HepG2 (cell line): ENCODE results near the gene ANKZF1. TPM values are rescaled to one million over a fixed set of nuclear protein-coding genes. Genes with fewer than 3 reads are reported as not detected.

ENCODE experiments used
- ATF1 ChIP-seq: IDR thresholded peaks from 2 replicates; pipeline ENCODE4 v1.6.1; 2016; ENCODE audit warnings: mild to moderate bottlenecking, control low read depth
- FOSL2 ChIP-seq: sonication (generic); formaldehyde crosslinking; IDR thresholded peaks from 2 replicates; pipeline ENCODE4 v1.4.0; 2020; ENCODE audit warnings: missing genetic modification reagents
- HNRNPK ChIP-seq: fragments of 200-400 bp; formaldehyde crosslinking; IDR thresholded peaks from 2 replicates; pipeline ENCODE4 v1.6.1; 2018; ENCODE audit warnings: low read length, low read depth, moderate library complexity, mild to moderate bottlenecking; ENCODE audit not compliant: poor library complexity, severe bottlenecking
- HNRNPL ChIP-seq: fragments of 200-400 bp; formaldehyde crosslinking; IDR thresholded peaks from 2 replicates; pipeline ENCODE4 v1.6.1; 2017; ENCODE audit warnings: mild to moderate bottlenecking, low read depth, low read length
- JUND ChIP-seq: sonication (generic); formaldehyde crosslinking; IDR thresholded peaks from 2 replicates; pipeline ENCODE4 v1.8.0; 2022; ENCODE audit warnings: mild to moderate bottlenecking, missing genetic modification reagents
- LRRFIP1 ChIP-seq: sonication (generic); formaldehyde crosslinking; conservative IDR thresholded peaks from 2 replicates; pipeline ENCODE4 v1.4.0; 2020; ENCODE audit warnings: missing genetic modification reagents
- MIER3 ChIP-seq: IDR thresholded peaks from 2 replicates; pipeline ENCODE4 v1.6.1; 2016; ENCODE audit warnings: missing compliant biosample characterization, borderline replicate concordance
- PHF21A ChIP-seq: sonication (generic); formaldehyde crosslinking; IDR thresholded peaks from 2 replicates; pipeline ENCODE4 v1.5.0; 2020; ENCODE audit warnings: mild to moderate bottlenecking, missing genetic modification reagents
- POLR2AphosphoS2 ChIP-seq: IDR thresholded peaks from 2 replicates; pipeline ENCODE4 v1.6.1; 2011; ENCODE audit warnings: low read depth, low read length, improper control_type of control experiment
- RARA ChIP-seq: IDR thresholded peaks from 2 replicates; pipeline ENCODE4 v1.6.1; 2016; ENCODE audit warnings: missing genetic modification reagents, missing compliant biosample characterization
- TFDP1 ChIP-seq: IDR thresholded peaks from 2 replicates; pipeline ENCODE4 v1.6.1; 2016; ENCODE audit warnings: missing compliant biosample characterization, missing genetic modification reagents, borderline replicate concordance
- TGIF2 ChIP-seq: IDR thresholded peaks from 2 replicates; pipeline ENCODE4 v1.6.1; 2016; ENCODE audit warnings: control low read depth, missing compliant biosample characterization
- TOPORS ChIP-seq: sonication (generic); formaldehyde crosslinking; IDR thresholded peaks from 2 replicates; pipeline ENCODE4 v1.8.0; 2023; ENCODE audit warnings: mild to moderate bottlenecking, missing genetic modification reagents
- YEATS2 ChIP-seq: sonication (generic); formaldehyde crosslinking; IDR thresholded peaks from 2 replicates; pipeline ENCODE4 v1.4.0; 2020; ENCODE audit warnings: missing genetic modification reagents, borderline replicate concordance
- ZFY ChIP-seq: sonication (generic); formaldehyde crosslinking; IDR thresholded peaks from 2 replicates; pipeline ENCODE4 v1.4.0; 2020; ENCODE audit warnings: missing genetic modification reagents
- ZNF225 ChIP-seq: sonication (generic); formaldehyde crosslinking; IDR thresholded peaks from 2 replicates; pipeline ENCODE4 v1.4.0; 2020; ENCODE audit warnings: mild to moderate bottlenecking, missing genetic modification reagents
- ZNF251 ChIP-seq: sonication (generic); formaldehyde crosslinking; IDR thresholded peaks from 2 replicates; pipeline ENCODE4 v1.9.0; 2021; ENCODE audit warnings: mild to moderate bottlenecking, missing genetic modification reagents
- ZNF329 ChIP-seq: sonication (generic); formaldehyde crosslinking; IDR thresholded peaks from 2 replicates; pipeline ENCODE4 v1.9.0; 2021; ENCODE audit warnings: low read depth, mild to moderate bottlenecking, missing genetic modification reagents
- ZNF484 ChIP-seq: sonication (generic); formaldehyde crosslinking; IDR thresholded peaks from 2 replicates; pipeline ENCODE4 v1.5.1; 2020; ENCODE audit warnings: mild to moderate bottlenecking, low read depth, missing genetic modification reagents, borderline replicate concordance
- ZNF550 ChIP-seq: sonication (generic); formaldehyde crosslinking; IDR thresholded peaks from 2 replicates; pipeline ENCODE4 v1.4.0; 2020; ENCODE audit warnings: mild to moderate bottlenecking, missing genetic modification reagents, borderline replicate concordance
- ZNF597 ChIP-seq: sonication (generic); formaldehyde crosslinking; IDR thresholded peaks from 2 replicates; pipeline ENCODE4 v1.5.0; 2020; ENCODE audit warnings: missing genetic modification reagents
- polyA plus RNA-seq, 8 experiments: library from polyadenylated mRNA; depleted of rRNA in 3 of 8; stranded (reverse) in 7 of 8; unstranded in 1 of 8; fragments of >200 nt; fragmentation: Illumina TruSeq in 4 of 8; extraction: Trizol in 4 of 8; gene quantifications; 2 replicates each; pipeline versions ENCODE4 v1.2.1 to v1.2.3, GENCODE V29; 2011 to 2016; ENCODE audit warnings: low read depth in 4 of 8, missing spikeins in 1 of 8, mixed read lengths in 1 of 8; ENCODE audit not compliant: insufficient read depth in 1 of 8
- total RNA-seq, 5 experiments: library from RNA; depleted of rRNA; stranded (reverse); fragments of >200 nt; fragmentation: Illumina TruSeq; extraction: Trizol; gene quantifications; 2 replicates each; pipeline ENCODE4 v1.2.3, GENCODE V29; 2016; ENCODE audit warnings: low read depth in 1 of 5
- TF ChIP-seq, protein P1 (sequence below): IDR thresholded peaks from 2 replicates; pipeline ENCODE4 v1.6.1; 2012; ENCODE audit warnings: inconsistent platforms
- TF ChIP-seq, protein P2 (sequence below): sonication (generic); formaldehyde crosslinking; IDR thresholded peaks from 2 replicates; pipeline ENCODE4 v1.9.0; 2022; ENCODE audit warnings: low read depth, missing genetic modification reagents

ANKZF1 gene
- total and polyA plus RNA-seq, 2 of the 13 experiments (the other 11 are each of a cell fraction or from before 2014, with no cell fraction given), result 25.3 to 128 TPM

GRCh38 chr2:219269362-219270054 lies 39.9 kb downstream of the ANKZF1 start (continued):
- no peak for TF ChIP-seq ATF1 (CRISPR knock-in tag)
- TF ChIP-seq, protein P1, sequence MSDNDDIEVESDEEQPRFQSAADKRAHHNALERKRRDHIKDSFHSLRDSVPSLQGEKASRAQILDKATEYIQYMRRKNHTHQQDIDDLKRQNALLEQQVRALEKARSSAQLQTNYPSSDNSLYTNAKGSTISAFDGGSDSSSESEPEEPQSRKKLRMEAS, result peak; percentile 82
- peak; percentile 16; the same call in 1 of the 2 replicates for TF ChIP-seq FOSL2 (CRISPR knock-in tag)
- no peak for TF ChIP-seq ZNF597 (CRISPR knock-in tag)
- TF ChIP-seq ZNF225 (CRISPR knock-in tag), result 0 out of 2 replicates have a peak, but pooled peaks have one; percentile 26
- 0 out of 2 replicates have a peak, but pooled peaks have one; percentile 22 for TF ChIP-seq YEATS2 (CRISPR knock-in tag)
- no peak for TF ChIP-seq ZNF550 (CRISPR knock-in tag)
- no peak for TF ChIP-seq ZNF251 (CRISPR knock-in tag)
- no peak for TF ChIP-seq TOPORS (CRISPR knock-in tag)
- peak; percentile 41; the same call in 1 of the 2 replicates for TF ChIP-seq JUND
- TF ChIP-seq, protein P2, sequence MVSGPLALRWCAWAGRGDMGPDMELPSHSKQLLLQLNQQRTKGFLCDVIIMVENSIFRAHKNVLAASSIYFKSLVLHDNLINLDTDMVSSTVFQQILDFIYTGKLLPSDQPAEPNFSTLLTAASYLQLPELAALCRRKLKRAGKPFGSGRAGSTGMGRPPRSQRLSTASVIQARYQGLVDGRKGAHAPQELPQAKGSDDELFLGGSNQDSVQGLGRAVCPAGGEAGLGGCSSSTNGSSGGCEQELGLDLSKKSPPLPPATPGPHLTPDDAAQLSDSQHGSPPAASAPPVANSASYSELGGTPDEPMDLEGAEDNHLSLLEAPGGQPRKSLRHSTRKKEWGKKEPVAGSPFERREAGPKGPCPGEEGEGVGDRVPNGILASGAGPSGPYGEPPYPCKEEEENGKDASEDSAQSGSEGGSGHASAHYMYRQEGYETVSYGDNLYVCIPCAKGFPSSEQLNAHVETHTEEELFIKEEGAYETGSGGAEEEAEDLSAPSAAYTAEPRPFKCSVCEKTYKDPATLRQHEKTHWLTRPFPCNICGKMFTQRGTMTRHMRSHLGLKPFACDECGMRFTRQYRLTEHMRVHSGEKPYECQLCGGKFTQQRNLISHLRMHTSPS (CRISPR knock-in tag), result peak; percentile 91
- TF ChIP-seq MIER3 (CRISPR knock-in tag), result 0 out of 2 replicates have a peak, but pooled peaks have one; percentile 5
- TF ChIP-seq RARA, result 0 out of 2 replicates have a peak, but pooled peaks have one; percentile 16
- TF ChIP-seq POLR2AphosphoS2, result no peak
- TF ChIP-seq LRRFIP1 (CRISPR knock-in tag), result no peak
- TF ChIP-seq ZFY (CRISPR knock-in tag), result peak; percentile 45; the same call in 1 of the 2 replicates
- TF ChIP-seq PHF21A (CRISPR knock-in tag), result 0 out of 2 replicates have a peak, but pooled peaks have one; percentile 31
- TF ChIP-seq ZNF329 (CRISPR knock-in tag), result no peak
- TF ChIP-seq TGIF2 (CRISPR knock-in tag), result no peak; the same call in 1 of the 2 replicates
- TF ChIP-seq TFDP1 (CRISPR knock-in tag), result 0 out of 2 replicates have a peak, but pooled peaks have one; percentile 32
- no peak for TF ChIP-seq HNRNPK
- 0 out of 2 replicates have a peak, but pooled peaks have one; percentile 76 for TF ChIP-seq HNRNPL
- TF ChIP-seq ZNF484 (CRISPR knock-in tag), result no peak
